Lower lobe of right lung (tissue), 2 donors: ENCODE measurements around the gene TBX18. TPM values are rescaled to one million over a fixed set of nuclear protein-coding genes. Genes with fewer than 3 reads are reported as not detected.

ENCODE experiments used
- ATAC-seq, 2 donors: fragments of 200-7000 bp; cut with Tn5 transposase; one replicate each; pipeline ENCODE4 v1.9.1; 2020 to 2022; ENCODE audit warnings: mild to moderate bottlenecking in 2 of 2, moderate library complexity in 2 of 2
- DNase-seq: peaks from one replicate; pipeline ENCODE4 v3.0.0-alpha.2; 2020
- H3K27ac ChIP-seq: fragments of 200-600 bp; one replicate; pipeline ENCODE4 v1.8.0; 2022
- H3K27me3 ChIP-seq: fragments of 200-600 bp; one replicate; pipeline ENCODE4 v1.8.0; 2022; ENCODE audit warnings: low read depth
- H3K36me3 ChIP-seq: fragments of 200-600 bp; one replicate; pipeline ENCODE4 v1.8.0; 2022; ENCODE audit warnings: mild to moderate bottlenecking
- H3K4me1 ChIP-seq: fragments of 200-600 bp; one replicate; pipeline ENCODE4 v1.8.0; 2022
- H3K4me3 ChIP-seq: fragments of 200-600 bp; one replicate; pipeline ENCODE4 v1.8.0; 2022; ENCODE audit warnings: mild to moderate bottlenecking
- H3K9me3 ChIP-seq: fragments of 200-600 bp; one replicate; pipeline ENCODE4 v1.8.0; 2022
- intact Hi-C: fragments of 100-400 bp; cut with DNase I; formaldehyde crosslinking; loops from one replicate; pipeline ENCODE4 v1.11.0; 2022
- total RNA-seq: library from RNA; stranded (reverse); fragmentation: NEBNext Ultra II Directional; extraction: Animal tissue kit (Norgen Biotek cat#: 25700); gene quantifications from one replicate; pipeline ENCODE4 v1.2.1, GENCODE V29; 2021
- TF ChIP-seq, protein P1 (sequence below): fragments of 200-600 bp; IDR thresholded peaks from one replicate; pipeline ENCODE4 v1.8.0; 2022; ENCODE audit warnings: antibody characterized with exemption, mild to moderate bottlenecking
- donor health status: DM: no; HTN: yes; CAD: no; lungs with severe emphysema.

Gene TBX18
- total RNA-seq, 1 donor from 2014 or later: 1.5 TPM

DNA sequence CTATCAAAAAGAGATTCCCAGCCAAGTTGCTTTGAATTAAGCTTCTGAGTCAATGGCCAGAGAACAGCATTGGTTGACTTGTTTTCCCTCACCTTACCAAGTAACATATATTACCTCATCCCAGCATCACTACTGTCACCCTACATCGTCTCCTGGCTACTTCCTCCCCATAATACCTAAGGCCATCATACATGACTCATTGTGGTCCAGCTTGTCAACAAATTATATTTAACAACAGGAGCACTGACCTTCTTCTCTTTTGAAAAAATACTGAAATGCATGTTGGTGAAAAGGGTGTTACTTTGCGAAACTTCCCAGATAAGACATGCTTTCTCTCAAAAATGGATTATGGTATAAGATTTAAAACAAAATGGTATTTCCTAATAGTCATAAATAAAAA is 106.9 kb downstream of the TBX18 start:
- DNase-seq: no peak
- intact Hi-C loops: no loop called here
- H3K36me3 ChIP-seq: no peaks in the 10 kb centered on the region
- no peak overlapping the region for H3K27ac ChIP-seq
- H3K4me3 ChIP-seq: no peak overlapping the region
- H3K9me3 ChIP-seq: no peaks in the 10 kb centered on the region
- no peaks in the 10 kb centered on the region for H3K4me1 ChIP-seq
- TF ChIP-seq, protein P1, sequence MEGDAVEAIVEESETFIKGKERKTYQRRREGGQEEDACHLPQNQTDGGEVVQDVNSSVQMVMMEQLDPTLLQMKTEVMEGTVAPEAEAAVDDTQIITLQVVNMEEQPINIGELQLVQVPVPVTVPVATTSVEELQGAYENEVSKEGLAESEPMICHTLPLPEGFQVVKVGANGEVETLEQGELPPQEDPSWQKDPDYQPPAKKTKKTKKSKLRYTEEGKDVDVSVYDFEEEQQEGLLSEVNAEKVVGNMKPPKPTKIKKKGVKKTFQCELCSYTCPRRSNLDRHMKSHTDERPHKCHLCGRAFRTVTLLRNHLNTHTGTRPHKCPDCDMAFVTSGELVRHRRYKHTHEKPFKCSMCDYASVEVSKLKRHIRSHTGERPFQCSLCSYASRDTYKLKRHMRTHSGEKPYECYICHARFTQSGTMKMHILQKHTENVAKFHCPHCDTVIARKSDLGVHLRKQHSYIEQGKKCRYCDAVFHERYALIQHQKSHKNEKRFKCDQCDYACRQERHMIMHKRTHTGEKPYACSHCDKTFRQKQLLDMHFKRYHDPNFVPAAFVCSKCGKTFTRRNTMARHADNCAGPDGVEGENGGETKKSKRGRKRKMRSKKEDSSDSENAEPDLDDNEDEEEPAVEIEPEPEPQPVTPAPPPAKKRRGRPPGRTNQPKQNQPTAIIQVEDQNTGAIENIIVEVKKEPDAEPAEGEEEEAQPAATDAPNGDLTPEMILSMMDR: no peak
- no peaks in the 10 kb centered on the region for H3K27me3 ChIP-seq
- ATAC-seq: no peak

DNA sequence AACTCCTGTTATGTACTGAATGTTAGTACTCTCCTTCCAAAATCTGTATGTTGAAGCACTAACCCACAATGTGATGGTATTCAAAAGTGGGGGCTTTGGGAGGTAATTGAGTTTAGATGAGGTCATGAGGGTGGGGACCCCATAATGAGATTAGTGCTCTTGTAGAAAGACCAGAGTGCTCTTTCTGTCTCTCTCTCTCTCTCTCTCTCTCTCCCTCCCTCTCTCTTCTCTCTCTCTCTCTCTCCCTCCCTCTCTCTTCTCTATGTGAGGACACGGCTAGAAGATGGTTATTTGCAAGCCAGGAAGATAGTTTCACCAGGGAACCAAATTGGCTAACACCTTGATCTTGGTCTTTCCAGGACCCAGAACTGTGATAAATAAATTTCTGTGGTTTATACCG is 107.4 kb downstream of the TBX18 start:
- ATAC-seq (no peak), DNase-seq (no peak)
- no peak overlapping the region for H3K27ac ChIP-seq
- TF ChIP-seq, protein P1: no peak
- H3K27me3 ChIP-seq: no peaks in the 10 kb centered on the region
- H3K36me3 ChIP-seq: no peaks in the 10 kb centered on the region
- no peaks in the 10 kb centered on the region for H3K9me3 ChIP-seq
- H3K4me3 ChIP-seq: no peak overlapping the region
- H3K4me1 ChIP-seq: no peaks in the 10 kb centered on the region
- intact Hi-C loops: no loop called here

DNA sequence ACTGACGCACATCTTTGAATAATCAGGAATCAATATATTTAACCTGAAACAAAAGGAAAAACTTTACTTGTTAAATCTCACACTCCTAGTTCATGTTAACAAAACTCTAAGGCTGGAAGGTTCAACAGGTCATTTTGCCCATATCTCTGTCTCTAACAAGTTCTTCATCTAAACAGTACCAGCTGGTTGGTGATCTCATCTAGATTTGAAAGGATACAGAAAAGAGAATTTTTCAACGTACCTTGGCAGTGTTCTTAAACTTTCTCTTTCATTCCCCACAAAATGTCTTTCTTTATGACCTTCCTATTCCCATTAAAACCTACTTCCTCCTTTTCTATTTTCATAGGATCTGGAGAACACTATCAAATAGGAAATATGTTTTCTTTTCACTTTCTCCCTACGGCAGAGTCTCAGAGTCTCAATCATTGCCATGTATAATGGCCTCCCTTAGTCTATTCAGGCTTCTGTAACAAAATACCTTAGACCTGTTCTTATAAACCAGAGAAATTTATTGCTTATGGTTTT is 111.3 kb downstream of the TBX18 start:
- DNase-seq (no peak), ATAC-seq (no peak)
- no peaks in the 10 kb centered on the region for H3K36me3 ChIP-seq
- H3K9me3 ChIP-seq: no peaks in the 10 kb centered on the region
- no peaks in the 10 kb centered on the region for H3K4me1 ChIP-seq
- H3K27me3 ChIP-seq: no peaks in the 10 kb centered on the region
- intact Hi-C loops: no loop called here
- TF ChIP-seq, protein P1: no peak
- H3K4me3 ChIP-seq: no peak overlapping the region
- H3K27ac ChIP-seq: no peak overlapping the region

DNA sequence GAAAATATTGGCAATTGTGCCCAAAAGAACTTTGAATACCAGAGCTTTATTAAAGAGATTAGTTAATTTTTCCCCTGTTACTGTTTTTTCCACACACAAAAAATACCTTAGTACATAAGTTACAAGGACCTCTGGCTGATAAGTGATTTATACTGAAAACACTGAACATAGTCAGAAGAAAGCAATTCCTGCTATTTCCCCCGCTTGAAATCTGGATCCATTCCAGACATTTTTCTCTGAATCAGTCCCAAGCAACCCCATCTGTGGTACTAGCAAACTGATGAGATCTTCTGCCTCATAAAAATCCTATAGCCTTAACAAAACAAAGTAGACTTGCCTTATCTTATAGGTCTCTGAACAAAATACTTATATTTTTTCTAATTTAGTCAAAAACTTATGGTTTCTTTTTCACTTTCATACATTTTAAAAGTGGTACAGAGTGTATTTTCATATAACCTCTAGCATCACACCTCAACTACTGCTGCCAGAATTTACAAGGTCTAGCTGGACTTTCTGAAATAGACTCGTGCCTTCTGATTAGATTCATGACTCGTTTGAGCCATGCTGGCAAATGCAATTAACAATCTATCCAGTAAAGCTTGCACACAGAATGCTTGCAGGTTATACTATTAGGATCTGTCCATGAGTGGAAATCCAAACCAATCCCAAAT is 111.9 kb downstream of the TBX18 start:
- H3K4me3 ChIP-seq: no peak overlapping the region
- H3K4me1 ChIP-seq: no peaks in the 10 kb centered on the region
- DNase-seq (no peak), ATAC-seq (no peak)
- H3K27me3 ChIP-seq: no peaks in the 10 kb centered on the region
- intact Hi-C loops: no loop called here
- no peak overlapping the region for H3K27ac ChIP-seq
- TF ChIP-seq, protein P1: no peak
- H3K36me3 ChIP-seq: no peaks in the 10 kb centered on the region
- no peaks in the 10 kb centered on the region for H3K9me3 ChIP-seq

DNA sequence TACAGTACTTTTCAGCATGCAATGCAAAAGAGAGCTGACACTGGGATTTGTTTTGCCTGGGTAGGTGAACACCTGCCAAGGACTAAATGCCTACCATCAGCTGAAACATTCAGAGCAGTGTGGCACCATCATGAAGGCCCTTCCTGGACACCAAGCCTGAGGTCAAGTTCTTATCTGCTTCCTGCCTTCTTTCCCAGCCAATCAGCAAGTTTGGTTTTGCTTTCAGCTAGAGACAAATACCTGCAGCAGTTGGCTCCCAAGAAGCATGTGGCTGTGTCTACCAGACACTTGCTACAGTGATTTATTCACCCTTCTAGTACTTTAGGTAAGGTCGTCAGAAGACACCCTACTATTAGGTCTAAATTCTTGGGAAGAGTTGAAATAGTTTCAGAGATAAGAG is 112.8 kb downstream of the TBX18 start:
- H3K4me1 ChIP-seq: no peaks in the 10 kb centered on the region
- TF ChIP-seq, protein P1: no peak
- DNase-seq: no peak
- no peaks in the 10 kb centered on the region for H3K27me3 ChIP-seq
- no peak for ATAC-seq
- intact Hi-C loops: no loop called here
- H3K4me3 ChIP-seq: no peak overlapping the region
- H3K9me3 ChIP-seq: no peaks in the 10 kb centered on the region
- H3K36me3 ChIP-seq: no peaks in the 10 kb centered on the region
- H3K27ac ChIP-seq: no peak overlapping the region
